ENCODE results near the gene BACE2. TPM values are rescaled to one million over a fixed set of nuclear protein-coding genes. Genes with fewer than 3 reads are reported as not detected.

The BACE2 gene
- total and polyA plus RNA-seq, 2 of the 13 experiments (the other 11 are each of a cell fraction or from before 2014, with no cell fraction given), result 0.07 to 0.11 TPM

DNA sequence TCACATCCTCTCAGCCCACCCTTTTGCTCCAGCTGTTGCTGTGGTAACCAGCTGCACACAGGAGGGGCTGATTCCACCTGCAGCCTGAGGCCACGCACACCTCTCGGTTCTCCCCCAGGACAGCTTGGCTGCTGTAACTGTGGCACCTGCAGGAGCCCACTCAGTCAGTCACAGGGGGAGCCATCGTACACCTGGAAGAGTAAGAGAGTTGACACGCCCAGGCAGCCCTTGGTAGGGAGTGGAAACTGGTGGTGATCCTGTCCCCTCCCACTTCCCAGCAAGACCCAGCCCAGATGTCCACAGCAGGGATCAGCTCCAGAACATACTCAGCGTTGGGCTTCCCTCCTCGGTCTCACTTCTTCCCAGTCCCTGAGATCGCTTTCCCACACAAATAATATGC lies 32.2 kb upstream of the BACE2 start:
- no TSS peak for BruUV-seq (replicated peaks)
- H3K36me3 ChIP-seq (replicated peaks in 1 of 2; ENCODE audit: control insufficient read depth in 1 of 2, insufficient read depth in 2 of 2, low read length in 2 of 2), result no peaks in the 10 kb centered on the region
- 4% methylated on average over 7 of the region's 7 CpGs for WGBS (ENCODE audit: low lambda C conversion rate)
- no peak overlapping the region for H3K4me3 ChIP-seq (replicated peaks in 1 of 3; ENCODE audit: insufficient read depth in 1 of 3, low read depth in 2 of 3, low read length in 3 of 3)
- H3K27ac ChIP-seq (ENCODE audit: extremely low read length, insufficient read depth, low read length), result no peak overlapping the region
- no peak overlapping the region for H3K4me2 ChIP-seq (ENCODE audit: low read depth, low read length)
- FAIRE-seq (no peak), DNase-seq (ENCODE audit: low spot score) (no peak), ATAC-seq (no peak)
- H4K20me1 ChIP-seq (ENCODE audit: insufficient read depth, low read length), result no peaks in the 10 kb centered on the region
- peaks cover 4 to 12% of the 10 kb centered on the region in 2 experiments; a peak in 2 of 5 replicates for H3K27me3 ChIP-seq (ENCODE audit: control insufficient read depth in 1 of 2, insufficient read depth in 2 of 2, low read length in 2 of 2)
- in situ Hi-C loops (cut with HindIII; ENCODE audit: extremely low pct_ligation_motif_present, low pct_unique_long_range_greater_than_20kb) (no loop called here), intact Hi-C loops (cut with micrococcal nuclease; ENCODE audit: unreplicated experiment) (no loop called here)
- H2AFZ ChIP-seq (ENCODE audit: low read length), result no peak overlapping the region
- CTCF ChIA-PET (ENCODE audit: low intra/inter-chr PET ratio, low total read pairs), result no interaction called here
- POLR2A ChIA-PET, result no interaction called here
- no peaks in the 10 kb centered on the region for H3K9me3 ChIP-seq (ENCODE audit: low read length)
- no peak for TF ChIP-seq FOXK1 (CRISPR knock-in tag; IDR thresholded peaks at IDR 0.05; ENCODE audit: borderline replicate concordance, low read depth)
- no peak for TF ChIP-seq BHLHE40 (IDR thresholded peaks at IDR 0.05; ENCODE audit: low read length)
- TF ChIP-seq ZNF317 (CRISPR knock-in tag; IDR thresholded peaks at IDR 0.05), result no peak
- no peak for TF ChIP-seq TCF7 (IDR thresholded peaks at IDR 0.05; ENCODE audit: low read depth)
- no peak for TF ChIP-seq NR2F1 (CRISPR knock-in tag; IDR thresholded peaks at IDR 0.05)
- TF ChIP-seq, protein P1, sequence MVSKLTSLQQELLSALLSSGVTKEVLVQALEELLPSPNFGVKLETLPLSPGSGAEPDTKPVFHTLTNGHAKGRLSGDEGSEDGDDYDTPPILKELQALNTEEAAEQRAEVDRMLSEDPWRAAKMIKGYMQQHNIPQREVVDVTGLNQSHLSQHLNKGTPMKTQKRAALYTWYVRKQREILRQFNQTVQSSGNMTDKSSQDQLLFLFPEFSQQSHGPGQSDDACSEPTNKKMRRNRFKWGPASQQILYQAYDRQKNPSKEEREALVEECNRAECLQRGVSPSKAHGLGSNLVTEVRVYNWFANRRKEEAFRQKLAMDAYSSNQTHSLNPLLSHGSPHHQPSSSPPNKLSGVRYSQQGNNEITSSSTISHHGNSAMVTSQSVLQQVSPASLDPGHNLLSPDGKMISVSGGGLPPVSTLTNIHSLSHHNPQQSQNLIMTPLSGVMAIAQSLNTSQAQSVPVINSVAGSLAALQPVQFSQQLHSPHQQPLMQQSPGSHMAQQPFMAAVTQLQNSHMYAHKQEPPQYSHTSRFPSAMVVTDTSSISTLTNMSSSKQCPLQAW (CRISPR knock-in tag; IDR thresholded peaks at IDR 0.05), result no peak
- TF ChIP-seq RORA (CRISPR knock-in tag; IDR thresholded peaks at IDR 0.05), result no peak
- TF ChIP-seq YEATS2 (CRISPR knock-in tag; IDR thresholded peaks at IDR 0.05; ENCODE audit: borderline replicate concordance), result no peak
- no peak for TF ChIP-seq ZNF264 (CRISPR knock-in tag; IDR thresholded peaks at IDR 0.05)
- TF ChIP-seq ONECUT2 (CRISPR knock-in tag; IDR thresholded peaks at IDR 0.05), result no peak
- TF ChIP-seq ZNF773 (CRISPR knock-in tag; IDR thresholded peaks at IDR 0.05; ENCODE audit: borderline replicate concordance), result no peak
- H3K4me1 ChIP-seq (ENCODE audit: insufficient read depth, low read length), result no peaks in the 10 kb centered on the region
- no peaks in the 10 kb centered on the region for H3K79me2 ChIP-seq (ENCODE audit: insufficient read depth, low read length)
- no peak overlapping the region for H3K9ac ChIP-seq (ENCODE audit: insufficient read depth, low read depth, low read length)
